Transverse colon (tissue), 4 donors: Measurements from ENCODE around the gene GTF2A2.

Experiments used
- CTCF ChIP-seq, 5 experiments: fragments of 200-600 bp in 3 of 5; fragments of 450-650 bp in 2 of 5; sonication (generic) in 3 of 5; IDR thresholded peaks; 1 replicate in 2 of 5; 2 replicates in 3 of 5; pipeline ENCODE4 v1.5.1; 2016 to 2017; ENCODE audit warnings: antibody characterized with exemption in 5 of 5, inconsistent platforms in 3 of 5, mild to moderate bottlenecking in 2 of 5, moderate library complexity in 1 of 5
- EP300 ChIP-seq: sonication (generic); formaldehyde crosslinking; IDR thresholded peaks from one replicate; pipeline ENCODE4 v1.6.1; 2017; ENCODE audit warnings: antibody characterized with exemption, low read depth
- POLR2A ChIP-seq: fragments of 450-650 bp; IDR thresholded peaks from one replicate; pipeline ENCODE4 v1.6.1; 2016; ENCODE audit warnings: antibody characterized with exemption, mild to moderate bottlenecking, moderate library complexity
- POLR2AphosphoS5 ChIP-seq, 3 donors: sonication (generic); formaldehyde crosslinking; IDR thresholded peaks; one replicate each; pipeline ENCODE4 v1.6.1; 2016; ENCODE audit warnings: antibody characterized with exemption in 3 of 3

GRCh38 chr15:59694779-59695178 lies 37.5 kb upstream of the GTF2A2 start:
- TF ChIP-seq POLR2AphosphoS5 (IDR thresholded peaks at IDR 0.05): no peak
- TF ChIP-seq CTCF (IDR thresholded peaks at IDR 0.05): no peak
- no peak for TF ChIP-seq EP300
- no peak for TF ChIP-seq POLR2A
